Panc1 (cell line): ENCODE data around the gene SOX21. TPM values are rescaled to one million over a fixed set of nuclear protein-coding genes. Genes with fewer than 3 reads are reported as not detected.

Experiments
- ATAC-seq: fragments of 200-7000 bp; cut with Tn5 transposase; 2 replicates; pipeline ENCODE4 v1.9.1; 2020; ENCODE audit warnings: mild to moderate bottlenecking, moderate library complexity
- BruUV-seq: library from RNA; stranded (reverse); fragments of 400-500 nt; replicated peaks from 2 replicates; lab custom pipeline; 2021; lab: Mats Ljungman, UMichigan
- CTCF ChIA-PET: fragments of 300-600 bp; sonication (Branson Sonifier 250); formaldehyde crosslinking; loops from one replicate; lab custom pipeline; 2022; ENCODE audit warnings: antibody characterized with exemption; lab: Charles Lee
- POLR2A ChIA-PET: fragments of 300-600 bp; sonication (Branson Sonifier 250); formaldehyde crosslinking; loops from one replicate; lab custom pipeline; 2022; ENCODE audit warnings: antibody characterized with exemption; lab: Charles Lee
- DNase-seq: peaks from one replicate; pipeline ENCODE4 v3.0.0-alpha.2; 2010; ENCODE audit warnings: low read depth, low spot score
- H3K27ac ChIP-seq: 2 replicates; pipeline ENCODE4 v1.5.1; 2011; ENCODE audit warnings: mild to moderate bottlenecking, low read length, inconsistent platforms
- H3K27me3 ChIP-seq: fragments of 200-500 bp; sonication (Bioruptor generic); 2 replicates; pipeline ENCODE4 v1.6.0; 2014; ENCODE audit warnings: low read length, inconsistent platforms; ENCODE audit not compliant: control insufficient read depth, insufficient read depth
- H3K36me3 ChIP-seq: fragments of 200-500 bp; sonication (Bioruptor generic); 2 replicates; pipeline ENCODE4 v1.5.1; 2014; ENCODE audit warnings: inconsistent platforms, mild to moderate bottlenecking, low read length, moderate library complexity; ENCODE audit not compliant: control insufficient read depth, insufficient read depth
- H3K4me1 ChIP-seq: 2 replicates; pipeline ENCODE4 v1.5.1; 2011; ENCODE audit warnings: inconsistent platforms, mild to moderate bottlenecking, low read length, moderate library complexity; ENCODE audit not compliant: control insufficient read depth, insufficient read depth
- H3K4me3 ChIP-seq, 2 experiments: 2 replicates each; pipeline ENCODE4 v1.5.1; 2011 to 2012; ENCODE audit warnings: low read depth in 2 of 2, low read length in 2 of 2, mild to moderate bottlenecking in 2 of 2, inconsistent platforms in 1 of 2, moderate library complexity in 1 of 2
- H3K9me3 ChIP-seq: fragments of 200-500 bp; sonication (Bioruptor generic); 2 replicates; pipeline ENCODE4 v1.5.1; 2014; ENCODE audit warnings: low read depth, mild to moderate bottlenecking, inconsistent platforms, low read length, moderate library complexity; ENCODE audit not compliant: control insufficient read depth, insufficient read depth
- CTCF ChIP-seq: fragments of 450-650 bp; IDR thresholded peaks from 2 replicates; pipeline ENCODE4 v1.5.1; 2017; ENCODE audit warnings: mild to moderate bottlenecking
- POLR2AphosphoS5 ChIP-seq: IDR thresholded peaks from 2 replicates; pipeline ENCODE4 v1.6.1; 2012; ENCODE audit warnings: mild to moderate bottlenecking, low read depth, low read length, moderate library complexity
- SIN3A ChIP-seq: IDR thresholded peaks from 2 replicates; pipeline ENCODE4 v1.6.1; 2012; ENCODE audit warnings: low read depth, mild to moderate bottlenecking, low read length, moderate library complexity, borderline replicate concordance; ENCODE audit not compliant: insufficient read depth
- TCF7L2 ChIP-seq: IDR thresholded peaks from 2 replicates; pipeline ENCODE4 v1.6.1; 2011; ENCODE audit warnings: mild to moderate bottlenecking, low read depth, low read length, inconsistent platforms
- in situ Hi-C: cut with HindIII; loops from 2 replicates; pipeline ENCODE4 v1.10.0; 2016; ENCODE audit warnings: low sequenced_read_pairs, low pct_unique_long_range_greater_than_20kb
- intact Hi-C: fragments of 100-400 bp; cut with micrococcal nuclease; formaldehyde crosslinking; loops from one replicate; pipeline ENCODE4 v1.10.0; 2022; ENCODE audit not compliant: unreplicated experiment
- total RNA-seq: library from RNA; stranded (reverse); gene quantifications from one replicate; pipeline ENCODE4 v1.2.1, GENCODE V29; 2021; ENCODE audit not compliant: unreplicated experiment
- TF ChIP-seq, protein P1 (sequence below), 2 experiments: IDR thresholded peaks; 2 replicates each; pipeline ENCODE4 v1.6.1; 2011 to 2012; ENCODE audit warnings: low read depth in 2 of 2, control low read depth in 1 of 2, low read length in 1 of 2, mild to moderate bottlenecking in 1 of 2, moderate library complexity in 1 of 2; ENCODE audit not compliant: insufficient read depth in 1 of 2

Gene SOX21
- total RNA-seq, 1 experiment from 2014 or later: 3.5 TPM

- TF ChIP-seq TCF7L2 (no peak), CTCF (no peak)
- TF ChIP-seq, protein P1, sequence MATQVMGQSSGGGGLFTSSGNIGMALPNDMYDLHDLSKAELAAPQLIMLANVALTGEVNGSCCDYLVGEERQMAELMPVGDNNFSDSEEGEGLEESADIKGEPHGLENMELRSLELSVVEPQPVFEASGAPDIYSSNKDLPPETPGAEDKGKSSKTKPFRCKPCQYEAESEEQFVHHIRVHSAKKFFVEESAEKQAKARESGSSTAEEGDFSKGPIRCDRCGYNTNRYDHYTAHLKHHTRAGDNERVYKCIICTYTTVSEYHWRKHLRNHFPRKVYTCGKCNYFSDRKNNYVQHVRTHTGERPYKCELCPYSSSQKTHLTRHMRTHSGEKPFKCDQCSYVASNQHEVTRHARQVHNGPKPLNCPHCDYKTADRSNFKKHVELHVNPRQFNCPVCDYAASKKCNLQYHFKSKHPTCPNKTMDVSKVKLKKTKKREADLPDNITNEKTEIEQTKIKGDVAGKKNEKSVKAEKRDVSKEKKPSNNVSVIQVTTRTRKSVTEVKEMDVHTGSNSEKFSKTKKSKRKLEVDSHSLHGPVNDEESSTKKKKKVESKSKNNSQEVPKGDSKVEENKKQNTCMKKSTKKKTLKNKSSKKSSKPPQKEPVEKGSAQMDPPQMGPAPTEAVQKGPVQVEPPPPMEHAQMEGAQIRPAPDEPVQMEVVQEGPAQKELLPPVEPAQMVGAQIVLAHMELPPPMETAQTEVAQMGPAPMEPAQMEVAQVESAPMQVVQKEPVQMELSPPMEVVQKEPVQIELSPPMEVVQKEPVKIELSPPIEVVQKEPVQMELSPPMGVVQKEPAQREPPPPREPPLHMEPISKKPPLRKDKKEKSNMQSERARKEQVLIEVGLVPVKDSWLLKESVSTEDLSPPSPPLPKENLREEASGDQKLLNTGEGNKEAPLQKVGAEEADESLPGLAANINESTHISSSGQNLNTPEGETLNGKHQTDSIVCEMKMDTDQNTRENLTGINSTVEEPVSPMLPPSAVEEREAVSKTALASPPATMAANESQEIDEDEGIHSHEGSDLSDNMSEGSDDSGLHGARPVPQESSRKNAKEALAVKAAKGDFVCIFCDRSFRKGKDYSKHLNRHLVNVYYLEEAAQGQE (IDR thresholded peaks at IDR 0.05; ENCODE audit: insufficient read depth in 1 of 2, low read depth in 2 of 2, low read length in 1 of 2): no peak
- POLR2A ChIA-PET: no interaction called here
- Histone ChIP-seq H3K36me3 (no peaks in the 10 kb centered on the region), H3K9me3 (no peaks in the 10 kb centered on the region), H3K4me3 (no peak overlapping the region), H3K27me3 (no peaks in the 10 kb centered on the region; the same call in 1 of the 2 replicates), H3K27ac (no peak overlapping the region), H3K4me1 (no peaks in the 10 kb centered on the region)
- in situ Hi-C loops: no loop called here
- DNase-seq: no peak
- CTCF ChIA-PET: no interaction called here
- ATAC-seq: no peak
- no TSS peak for BruUV-seq
- intact Hi-C loops: no loop called here
Observed at GRCh38 chr13:94666065-94666464, 46.3 kb downstream of the SOX21 start.

DNA sequence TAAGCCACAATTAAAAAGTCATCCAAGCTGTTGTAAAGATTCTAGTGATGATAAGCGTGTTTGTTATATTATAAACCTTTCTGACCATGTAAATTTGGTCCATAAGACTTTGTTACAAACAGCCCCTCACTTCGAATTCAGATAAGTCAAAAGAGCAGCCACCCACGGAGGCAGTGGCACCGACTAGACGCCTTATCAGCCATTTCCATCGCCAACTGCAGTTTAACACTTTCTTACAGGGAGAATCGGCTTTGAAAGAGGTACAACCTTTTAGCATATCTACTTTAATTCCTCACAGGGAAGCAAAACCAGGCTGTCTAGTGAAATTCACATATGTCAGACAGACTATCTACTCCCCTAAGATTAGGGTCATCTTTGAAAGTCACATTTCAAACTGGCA, 47.5 kb downstream of the SOX21 start:
- Histone ChIP-seq H3K9me3 (no peaks in the 10 kb centered on the region), H3K27ac (no peak overlapping the region), H3K4me1 (no peaks in the 10 kb centered on the region), H3K36me3 (no peaks in the 10 kb centered on the region), H3K4me3 (no peak overlapping the region), H3K27me3 (no peaks in the 10 kb centered on the region; the same call in 1 of the 2 replicates)
- no peak for TF ChIP-seq SIN3A
- no peak for TF ChIP-seq TCF7L2
- no peak for TF ChIP-seq POLR2AphosphoS5
- no peak for TF ChIP-seq CTCF
- TF ChIP-seq, protein P1 (IDR thresholded peaks at IDR 0.05; ENCODE audit: insufficient read depth in 1 of 2, low read depth in 2 of 2, low read length in 1 of 2): no peak
- ChIA-PET CTCF (no interaction called here), POLR2A (no interaction called here)
- in situ Hi-C loops (no loop called here), intact Hi-C loops (no loop called here)
- no peak for DNase-seq
- no peak for ATAC-seq
- BruUV-seq: no TSS peak
